Mucosa of rectum (tissue), 2 donors: Measurements from ENCODE around the gene COL23A1.

Source experiments
- H3K27ac ChIP-seq, 2 donors: one replicate each; pipeline ENCODE4 v1.7.0; 2013; ENCODE audit warnings: inconsistent platforms in 2 of 2, low read depth in 2 of 2, low read length in 2 of 2
- H3K27me3 ChIP-seq, 2 donors: one replicate each; pipeline ENCODE4 v1.7.0; 2013; ENCODE audit warnings: low read length in 2 of 2; ENCODE audit not compliant: control insufficient read depth in 2 of 2, insufficient read depth in 2 of 2
- H3K36me3 ChIP-seq, 2 donors: one replicate each; pipeline ENCODE4 v1.7.0; 2013; ENCODE audit warnings: low read length in 2 of 2; ENCODE audit not compliant: control insufficient read depth in 2 of 2, insufficient read depth in 2 of 2
- H3K4me1 ChIP-seq, 2 donors: one replicate each; pipeline ENCODE4 v1.7.0; 2013; ENCODE audit warnings: low read length in 2 of 2, mild to moderate bottlenecking in 1 of 2; ENCODE audit not compliant: control insufficient read depth in 2 of 2, insufficient read depth in 2 of 2
- H3K4me3 ChIP-seq, 2 donors: one replicate each; pipeline ENCODE4 v1.7.0; 2013; ENCODE audit warnings: low read length in 2 of 2
- H3K9ac ChIP-seq, 2 donors: one replicate each; pipeline ENCODE4 v1.7.0; 2013; ENCODE audit warnings: low read length in 2 of 2, low read depth in 1 of 2, mild to moderate bottlenecking in 1 of 2
- H3K9me3 ChIP-seq, 2 donors: one replicate each; pipeline ENCODE4 v1.7.0; 2013; ENCODE audit warnings: low read length in 2 of 2; ENCODE audit not compliant: control insufficient read depth in 2 of 2
- donor health status: healthy.
- donor health status: Normal muscosa, but diverticular disease.

COL23A1 gene

GRCh38 chr5:178418031-178418430, 172.2 kb downstream of the COL23A1 start:
- H3K9me3 ChIP-seq, result no peaks in the 10 kb centered on the region
- H3K36me3 ChIP-seq, result no peaks in the 10 kb centered on the region
- no peak overlapping the region for H3K4me3 ChIP-seq
- H3K9ac ChIP-seq, result no peak overlapping the region
- H3K4me1 ChIP-seq, result no peaks in the 10 kb centered on the region
- no peak overlapping the region for H3K27ac ChIP-seq
- peaks cover 0 to under 1% of the 10 kb centered on the region in 2 donors for H3K27me3 ChIP-seq

GRCh38 chr5:178417391-178417811, 172.8 kb downstream of the COL23A1 start:
- H3K27me3 ChIP-seq, result peaks cover 0 to 2% of the 10 kb centered on the region in 2 donors

GRCh38 chr5:178416919-178417318, 173.3 kb downstream of the COL23A1 start:
- no peaks in the 10 kb centered on the region for H3K4me1 ChIP-seq
- H3K27me3 ChIP-seq, result peaks cover 0 to 2% of the 10 kb centered on the region in 2 donors
- H3K9ac ChIP-seq, result no peak overlapping the region
- no peaks in the 10 kb centered on the region for H3K9me3 ChIP-seq
- no peak overlapping the region for H3K27ac ChIP-seq
- H3K4me3 ChIP-seq, result no peak overlapping the region
- H3K36me3 ChIP-seq, result no peaks in the 10 kb centered on the region

More at GRCh38 chr5:178417391-178417811, 172.8 kb downstream of the COL23A1 start:
- no peak overlapping the region for H3K4me3 ChIP-seq
- H3K9ac ChIP-seq, result no peak overlapping the region
- H3K4me1 ChIP-seq, result no peaks in the 10 kb centered on the region
- no peaks in the 10 kb centered on the region for H3K36me3 ChIP-seq
- no peaks in the 10 kb centered on the region for H3K9me3 ChIP-seq
- no peak overlapping the region for H3K27ac ChIP-seq

GRCh38 chr5:178416206-178416882, 173.8 kb downstream of the COL23A1 start:
- Histone ChIP-seq H3K9me3 (no peaks in the 10 kb centered on the region), H3K36me3 (no peaks in the 10 kb centered on the region), H3K27me3 (peaks cover 0 to 2% of the 10 kb centered on the region in 2 donors), H3K9ac (no peak overlapping the region), H3K27ac (no peak overlapping the region), H3K4me1 (no peaks in the 10 kb centered on the region), H3K4me3 (no peak overlapping the region)

- Histone ChIP-seq H3K9me3 (no peaks in the 10 kb centered on the region), H3K27me3 (peaks cover 0 to 2% of the 10 kb centered on the region in 2 donors), H3K4me3 (no peak overlapping the region), H3K4me1 (no peaks in the 10 kb centered on the region), H3K9ac (no peak overlapping the region), H3K27ac (no peak overlapping the region), H3K36me3 (no peaks in the 10 kb centered on the region)
These were observed 174.8 kb downstream of the COL23A1 start for GRCh38 chr5:178415353-178415752.

GRCh38 chr5:178413988-178414387, 176.2 kb downstream of the COL23A1 start:
- H3K36me3 ChIP-seq, result no peaks in the 10 kb centered on the region

GRCh38 chr5:178411083-178411482, 179.1 kb downstream of the COL23A1 start:
- Histone ChIP-seq H3K9me3 (no peaks in the 10 kb centered on the region), H3K4me1 (no peaks in the 10 kb centered on the region), H3K4me3 (no peak overlapping the region), H3K9ac (no peak overlapping the region), H3K27me3 (peaks cover 0 to 2% of the 10 kb centered on the region in 2 donors), H3K27ac (no peak overlapping the region), H3K36me3 (no peaks in the 10 kb centered on the region)

More at GRCh38 chr5:178413988-178414387, 176.2 kb downstream of the COL23A1 start:
- Histone ChIP-seq H3K27ac (no peak overlapping the region), H3K4me1 (no peaks in the 10 kb centered on the region), H3K9ac (no peak overlapping the region), H3K4me3 (no peak overlapping the region), H3K27me3 (peaks cover 0 to 2% of the 10 kb centered on the region in 2 donors), H3K9me3 (no peaks in the 10 kb centered on the region)

- Histone ChIP-seq H3K4me3 (no peak overlapping the region), H3K4me1 (no peaks in the 10 kb centered on the region), H3K36me3 (no peaks in the 10 kb centered on the region), H3K9me3 (no peaks in the 10 kb centered on the region), H3K27me3 (peaks cover 0 to 3% of the 10 kb centered on the region in 2 donors), H3K27ac (no peak overlapping the region), H3K9ac (no peak overlapping the region)
These were observed 182.5 kb downstream of the COL23A1 start for GRCh38 chr5:178407646-178408045.

- Histone ChIP-seq H3K9me3 (no peaks in the 10 kb centered on the region), H3K9ac (no peak overlapping the region), H3K27ac (no peak overlapping the region), H3K4me1 (no peaks in the 10 kb centered on the region), H3K36me3 (no peaks in the 10 kb centered on the region), H3K4me3 (no peak overlapping the region), H3K27me3 (peaks cover 0 to 3% of the 10 kb centered on the region in 2 donors)
These were observed 185.2 kb downstream of the COL23A1 start for GRCh38 chr5:178404987-178405386.

GRCh38 chr5:178403956-178404600, 186.1 kb downstream of the COL23A1 start:
- H3K9ac ChIP-seq, result no peak overlapping the region

More at GRCh38 chr5:178403956-178404600, 186.1 kb downstream of the COL23A1 start:
- Histone ChIP-seq H3K9me3 (no peaks in the 10 kb centered on the region), H3K36me3 (no peaks in the 10 kb centered on the region), H3K27ac (no peak overlapping the region), H3K27me3 (peaks cover 0 to 3% of the 10 kb centered on the region in 2 donors), H3K4me1 (no peaks in the 10 kb centered on the region), H3K4me3 (no peak overlapping the region)
